HG02642 (cell line): ENCODE data around the gene EPC2.
"Not testable (repeated sequence)": the region's sequence is repeated elsewhere in the genome, so short reads cannot be mapped to it uniquely, and the experiment has no call there.

Experiments
- ATAC-seq: cut with Tn5 transposase; IDR thresholded peaks from one replicate; pipeline ENCODE4 v1.9.1; 2021; ENCODE audit warnings: mild to moderate bottlenecking; ENCODE audit not compliant: unreplicated experiment, poor library complexity

EPC2 gene

DNA sequence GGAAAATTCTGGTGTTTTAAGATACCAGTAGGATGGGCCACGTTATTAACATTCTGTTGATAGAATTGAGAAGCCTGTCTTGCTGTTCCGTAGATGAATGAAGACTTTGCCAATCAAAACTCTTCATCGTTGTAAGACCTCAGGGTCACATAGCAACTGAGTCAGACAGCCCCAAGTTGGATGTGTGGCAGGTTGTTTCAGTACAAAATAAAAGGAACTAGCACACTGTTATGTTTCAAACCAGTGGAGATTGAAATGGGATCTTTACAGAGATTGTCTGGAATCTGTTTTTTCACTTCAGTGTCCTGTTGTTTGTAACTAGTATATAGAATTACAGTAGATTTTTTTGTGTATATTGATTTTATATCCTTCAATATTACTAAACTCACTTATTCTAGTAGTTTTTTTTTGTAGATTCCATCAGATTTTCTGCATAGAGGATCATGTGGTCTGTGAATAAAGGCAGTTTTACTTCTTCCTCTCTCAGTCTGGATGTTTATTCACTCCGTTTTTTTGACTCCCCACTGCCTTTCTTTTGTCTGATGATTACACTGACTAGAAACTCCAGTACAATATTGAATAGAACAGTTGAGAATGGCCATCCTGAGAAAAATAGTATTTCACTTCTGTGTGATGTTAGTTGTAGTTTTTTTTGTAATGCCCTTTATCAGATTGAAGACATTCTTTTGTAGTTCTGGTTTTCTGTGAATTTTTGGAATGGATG, 22.7 kb downstream of the EPC2 start:
- ATAC-seq, result no peak

DNA sequence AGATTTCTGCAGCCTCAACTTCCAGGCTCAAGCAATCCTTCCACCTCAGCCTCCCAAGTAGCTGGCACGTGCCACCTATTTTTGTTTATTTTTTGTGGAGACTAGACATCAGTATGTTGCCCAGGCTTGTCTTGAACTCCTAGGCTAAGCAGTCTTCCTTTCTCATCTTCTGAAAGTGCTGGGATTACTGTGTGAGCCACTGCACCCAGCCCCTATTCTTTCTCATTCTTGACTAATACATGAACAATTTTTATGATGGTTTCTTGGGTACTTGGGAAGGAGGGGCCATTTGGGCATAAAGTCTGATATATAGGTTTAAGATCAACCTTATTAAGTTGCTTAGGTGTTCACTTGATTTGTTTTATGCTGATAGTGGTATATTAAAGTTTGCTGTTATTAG, 26.2 kb downstream of the EPC2 start:
- no peak for ATAC-seq

DNA sequence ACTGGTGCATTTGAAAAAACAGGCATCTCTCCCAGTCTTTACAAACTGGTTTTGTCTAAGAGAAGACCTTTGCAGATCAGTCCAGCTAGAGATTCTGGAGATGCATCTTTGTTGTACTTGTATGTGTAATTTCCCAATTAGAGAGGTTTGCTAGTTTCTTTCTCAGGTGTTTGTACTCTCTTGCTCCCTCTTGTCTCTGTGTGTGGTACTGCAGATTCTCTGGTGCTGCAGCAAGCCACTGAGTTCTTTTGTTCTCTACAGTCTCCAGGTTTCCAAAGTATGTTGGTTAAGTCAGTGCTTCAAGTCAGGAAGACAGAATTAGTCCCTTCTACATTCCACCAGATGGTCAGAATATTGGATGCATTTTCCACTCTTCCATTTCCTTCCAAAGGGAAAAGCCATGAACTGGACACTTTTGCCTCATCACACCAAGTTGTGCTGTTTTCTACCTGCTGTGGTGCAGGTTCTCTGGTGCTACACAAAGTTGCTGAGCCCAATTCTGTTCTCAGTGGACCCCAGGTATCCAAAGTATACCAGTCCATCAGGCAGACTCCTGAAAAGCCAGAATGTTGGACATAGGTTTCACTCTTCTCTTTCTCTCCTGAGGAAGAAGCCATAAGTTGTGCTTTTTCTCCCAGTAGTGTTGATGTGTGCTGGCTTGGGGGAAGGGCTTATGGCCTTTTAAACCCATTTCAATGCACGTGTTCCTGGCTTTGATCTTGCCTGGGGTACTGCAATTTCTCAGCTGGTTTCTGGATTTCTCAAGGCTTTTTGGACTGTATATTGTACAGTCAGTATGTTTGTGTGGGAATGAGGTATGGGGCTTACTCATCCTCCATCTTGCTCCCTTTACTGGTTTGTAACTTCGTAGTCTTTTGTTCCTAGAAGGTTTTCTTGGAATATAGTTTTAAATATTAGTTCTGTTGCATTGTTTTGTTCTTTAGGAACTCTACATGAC, 29.8 kb downstream of the EPC2 start:
- peak; percentile 64 for ATAC-seq

DNA sequence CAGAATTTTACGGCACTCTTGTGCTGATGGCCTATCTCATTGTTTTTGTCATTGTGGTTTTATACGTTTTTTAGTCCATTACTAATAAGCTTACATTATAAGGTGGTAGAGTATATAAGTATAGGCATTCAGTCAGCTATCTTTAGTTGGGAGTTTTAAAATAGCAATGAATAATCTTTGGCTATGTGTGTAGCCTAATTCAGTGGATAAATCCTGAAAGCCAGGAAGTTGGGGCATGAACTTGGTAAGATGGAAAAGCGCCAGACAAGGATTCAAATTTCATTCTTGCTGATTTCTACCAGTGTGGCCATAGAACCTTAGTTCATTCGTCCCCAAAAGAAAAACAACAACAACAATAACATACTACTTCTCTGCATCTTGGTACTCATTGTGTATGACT, 31.2 kb downstream of the EPC2 start:
- no peak for ATAC-seq

DNA sequence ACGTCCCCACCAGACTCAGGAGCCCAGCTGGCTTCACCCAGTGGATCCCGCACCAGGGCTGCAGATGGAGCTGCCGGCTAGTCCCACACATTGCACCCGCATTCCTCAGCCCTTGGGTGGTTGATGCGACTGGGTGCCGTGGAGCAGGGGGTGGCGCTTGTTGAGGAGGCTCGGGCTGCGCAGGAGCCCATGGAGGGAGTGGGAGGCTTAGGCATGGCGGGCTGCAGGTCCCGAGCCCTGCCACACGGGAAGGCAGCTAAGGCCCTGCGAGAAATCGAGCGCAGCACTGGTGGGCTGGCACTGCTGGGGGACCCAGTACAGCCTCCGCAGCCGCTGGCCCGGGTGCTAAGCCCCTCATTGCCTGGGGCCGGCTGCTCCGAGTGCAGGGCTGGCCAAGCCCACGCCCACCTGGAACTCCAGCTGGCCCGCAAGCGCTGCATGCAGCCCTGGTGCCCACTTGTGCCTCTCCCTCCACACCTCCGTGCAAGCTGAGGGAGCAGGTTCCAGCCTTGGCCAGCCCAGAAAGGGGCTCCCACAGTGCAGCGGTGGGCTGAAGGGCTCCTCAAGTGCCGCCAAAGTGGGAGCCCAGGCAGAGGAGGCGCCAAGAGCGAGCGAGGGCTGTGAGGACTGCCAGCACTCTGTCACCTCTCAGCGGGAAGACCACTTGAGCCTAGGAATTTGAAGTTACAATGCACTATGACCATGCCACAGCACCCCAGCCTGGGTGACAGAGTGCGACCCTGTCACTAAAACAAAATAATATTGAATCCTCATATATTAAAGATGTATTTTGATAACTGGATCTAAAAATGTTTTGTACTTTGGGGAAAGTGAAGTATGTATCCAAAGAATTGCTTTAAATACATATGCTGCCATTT, 34.0 kb downstream of the EPC2 start:
- not testable (repeated sequence) for ATAC-seq

DNA sequence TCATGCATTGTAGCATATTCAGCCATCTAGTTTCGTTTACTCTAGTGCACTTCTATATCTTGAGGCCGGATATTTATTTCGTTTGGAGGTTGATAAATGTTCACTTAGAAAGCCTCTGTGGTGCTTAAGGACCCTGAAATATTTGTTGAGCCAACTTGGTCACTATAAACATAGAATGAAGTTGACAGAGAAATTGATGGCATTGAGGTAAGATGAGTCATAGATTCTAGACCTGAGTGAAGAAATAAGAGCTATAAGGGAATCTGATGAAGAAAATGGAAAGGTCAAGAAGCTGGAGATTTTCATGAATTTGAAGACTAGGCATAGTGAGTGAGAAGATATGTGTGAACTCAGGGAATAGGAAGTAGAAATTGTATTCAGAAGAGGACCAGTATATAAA, 35.9 kb downstream of the EPC2 start:
- no peak for ATAC-seq

DNA sequence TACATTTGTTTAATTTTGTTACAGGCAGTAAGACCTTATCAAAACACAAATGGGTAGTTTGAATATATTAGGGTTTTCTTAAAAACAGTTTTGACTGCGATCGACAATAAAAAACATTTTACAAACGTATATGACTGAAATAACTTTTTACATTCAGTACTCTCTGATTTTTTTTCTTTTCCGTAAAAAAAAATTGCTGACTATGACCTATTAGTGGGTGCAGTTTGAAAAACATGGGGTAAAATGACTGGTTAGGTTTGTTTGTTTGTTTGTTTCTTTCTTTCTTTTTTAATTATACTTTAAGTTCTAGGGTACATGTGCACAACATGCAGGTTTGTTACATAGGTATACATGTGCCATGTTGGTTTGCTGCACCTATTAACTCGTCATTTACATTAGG, 36.9 kb downstream of the EPC2 start:
- ATAC-seq, result no peak

DNA sequence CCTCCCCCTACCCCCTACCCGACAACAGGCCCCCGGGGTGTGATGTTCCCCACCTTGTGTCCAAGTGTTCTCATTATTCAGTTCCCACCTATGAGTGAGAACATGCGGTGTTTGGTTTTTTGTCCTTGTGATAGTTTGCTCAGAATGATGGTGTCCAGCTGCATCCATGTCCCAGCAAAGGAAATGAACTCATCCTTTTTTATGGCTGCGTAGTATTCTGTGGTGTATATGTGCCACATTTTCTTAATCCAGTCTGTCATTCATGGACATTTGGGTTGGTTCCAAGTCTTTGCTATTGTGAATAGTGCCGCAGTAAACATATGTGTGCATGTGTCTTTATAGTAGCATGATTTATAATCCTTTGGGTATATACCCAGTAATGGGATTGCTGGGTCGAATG, 37.3 kb downstream of the EPC2 start:
- ATAC-seq, result not testable (repeated sequence)

DNA sequence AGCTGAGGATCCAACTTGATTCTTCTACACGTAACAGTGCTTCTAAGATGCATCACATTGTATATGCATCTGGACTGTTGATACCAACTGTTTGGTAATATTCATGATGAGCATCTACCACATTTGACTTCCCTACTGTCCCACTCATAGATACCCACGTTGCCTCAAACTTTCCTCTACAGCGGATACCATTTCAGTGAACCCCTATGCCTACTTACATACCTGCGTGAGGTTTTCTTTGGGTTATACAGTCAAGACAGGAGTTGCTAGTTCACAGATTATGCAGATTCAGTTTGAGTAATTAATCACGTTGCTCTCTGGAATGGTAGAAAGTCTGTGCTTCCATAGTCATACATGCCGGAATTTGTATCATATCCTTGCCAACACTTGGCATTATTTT, 40.0 kb downstream of the EPC2 start:
- no peak for ATAC-seq

DNA sequence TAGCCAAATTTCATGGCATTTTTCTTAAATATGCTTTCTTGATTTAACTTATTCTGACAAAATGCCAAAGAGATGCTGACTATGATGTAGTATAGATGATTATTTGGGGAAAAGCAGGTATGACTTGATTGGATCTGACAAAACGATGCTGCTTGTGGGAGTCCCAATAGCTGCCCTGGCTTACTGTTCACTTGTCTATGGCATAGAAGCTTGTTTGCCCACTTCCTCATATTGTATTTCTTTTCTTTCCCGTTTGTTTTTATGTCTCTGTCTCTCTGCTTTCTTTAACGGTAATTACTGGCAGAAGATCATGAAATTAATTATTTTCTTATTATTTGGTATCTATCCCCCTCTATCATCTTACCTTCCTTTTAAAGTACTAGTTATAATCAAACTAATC, 43.0 kb downstream of the EPC2 start:
- ATAC-seq, result no peak

DNA sequence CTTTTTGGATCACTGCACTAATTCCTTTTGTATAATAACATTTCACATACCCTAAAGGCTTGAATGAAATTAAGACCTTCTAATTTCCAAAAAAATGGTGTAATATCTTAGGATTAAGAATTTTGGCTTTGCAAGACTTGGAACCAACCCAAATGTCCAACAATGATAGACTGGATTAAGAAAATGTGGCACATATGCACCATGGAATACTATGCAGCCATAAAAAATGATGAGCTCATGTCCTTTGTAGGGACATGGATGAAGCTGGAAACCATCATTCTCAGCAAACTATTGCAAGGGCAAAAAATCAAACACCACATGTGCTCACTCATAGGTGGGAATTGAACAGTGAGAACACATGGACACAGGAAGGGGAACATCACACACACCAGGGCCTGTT, 43.5 kb downstream of the EPC2 start:
- ATAC-seq, result not testable (repeated sequence)

DNA sequence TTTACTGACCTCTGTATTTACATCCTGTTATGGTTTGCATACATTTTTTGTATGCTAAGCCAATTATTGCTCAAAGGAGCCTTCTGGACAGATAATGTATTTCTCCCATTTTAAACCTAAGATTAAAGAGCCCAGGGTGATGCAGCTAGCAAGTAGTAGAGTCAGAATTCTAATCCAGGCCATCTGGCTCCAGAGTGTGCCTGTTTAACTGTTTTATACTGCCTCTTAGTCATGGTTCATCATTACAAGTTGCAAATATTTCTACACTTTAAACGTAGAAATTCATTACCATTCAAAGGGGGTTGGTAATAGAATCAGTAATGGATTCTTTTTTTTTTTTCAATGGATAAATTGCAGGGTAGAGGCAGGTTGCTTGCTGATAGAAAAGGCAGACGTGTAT, 52.4 kb downstream of the EPC2 start:
- no peak for ATAC-seq

DNA sequence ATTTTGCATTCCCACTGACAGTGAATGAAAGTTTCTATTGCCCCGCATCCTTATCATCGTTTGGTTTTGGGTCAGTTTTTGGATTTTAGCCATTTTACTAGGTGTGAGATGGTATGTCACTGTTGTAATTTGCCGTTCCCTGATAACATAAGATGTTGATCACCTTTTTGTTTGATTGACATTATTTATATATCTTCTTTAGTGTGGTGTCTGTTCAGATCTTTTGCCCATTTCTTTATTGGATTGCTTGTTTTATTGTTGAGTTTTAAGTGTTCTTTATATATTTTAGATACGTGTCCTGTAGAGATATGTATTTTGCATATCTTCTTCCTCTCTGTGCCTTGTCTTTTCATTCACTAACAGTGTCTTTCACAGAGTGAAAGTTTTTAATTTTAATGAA, 55.3 kb downstream of the EPC2 start:
- no peak for ATAC-seq

DNA sequence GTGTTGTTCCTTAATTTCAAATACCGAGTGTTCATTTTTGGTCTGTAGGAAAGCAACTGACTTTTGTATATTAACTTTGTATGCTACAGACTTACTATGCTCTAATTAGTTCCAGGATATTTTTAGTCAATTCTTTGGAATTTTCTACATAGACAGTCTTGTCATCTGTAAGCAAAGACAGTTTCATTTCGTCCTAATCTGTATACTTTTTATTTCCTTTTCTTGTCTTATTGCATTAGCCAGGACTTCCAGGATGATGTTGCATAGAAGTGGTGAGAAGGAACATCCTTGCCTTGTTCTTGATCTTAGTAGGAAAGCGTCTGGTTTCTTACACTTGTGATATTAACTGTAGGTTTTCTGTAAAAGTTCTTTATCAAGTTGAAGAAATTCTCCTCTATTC, 56.5 kb downstream of the EPC2 start:
- no peak for ATAC-seq

DNA sequence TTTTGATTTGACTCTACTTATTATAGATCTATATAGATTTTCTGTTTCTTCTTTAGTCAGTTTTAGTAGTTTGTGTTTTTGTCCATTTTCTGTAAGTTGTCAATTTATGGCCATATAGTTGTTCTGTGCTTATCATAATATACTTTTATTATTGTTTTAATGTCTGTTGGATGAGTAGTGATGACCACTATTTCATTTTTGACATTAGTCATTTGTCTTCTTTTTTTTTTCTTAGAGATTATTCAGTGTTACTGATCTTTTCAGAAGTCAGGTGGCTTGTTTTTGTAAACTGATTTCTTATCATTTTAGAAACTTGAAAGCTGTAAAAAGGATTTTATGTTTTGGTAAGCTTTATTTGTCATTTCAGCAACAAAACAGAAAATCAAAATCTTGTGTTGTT, 57.3 kb downstream of the EPC2 start:
- ATAC-seq, result no peak

DNA sequence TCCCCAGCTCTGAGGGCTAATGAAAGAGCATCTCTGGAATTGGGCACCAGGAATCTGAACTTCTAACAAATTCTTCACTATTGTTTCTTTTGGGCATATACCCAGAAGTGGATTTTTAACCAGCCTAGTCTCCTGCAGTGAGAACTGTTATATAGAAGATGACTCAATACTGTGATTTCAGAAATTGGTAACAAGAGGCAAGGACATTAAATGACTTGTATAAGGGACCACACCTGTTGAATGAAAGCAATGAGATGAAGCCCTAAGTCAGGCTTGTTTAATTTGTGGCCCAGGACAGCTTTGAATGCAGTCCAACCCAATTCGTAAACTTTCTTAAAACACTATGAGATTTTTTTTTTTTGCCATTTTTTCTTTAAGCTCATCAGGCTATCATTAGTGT, 57.9 kb downstream of the EPC2 start:
- ATAC-seq, result no peak

DNA sequence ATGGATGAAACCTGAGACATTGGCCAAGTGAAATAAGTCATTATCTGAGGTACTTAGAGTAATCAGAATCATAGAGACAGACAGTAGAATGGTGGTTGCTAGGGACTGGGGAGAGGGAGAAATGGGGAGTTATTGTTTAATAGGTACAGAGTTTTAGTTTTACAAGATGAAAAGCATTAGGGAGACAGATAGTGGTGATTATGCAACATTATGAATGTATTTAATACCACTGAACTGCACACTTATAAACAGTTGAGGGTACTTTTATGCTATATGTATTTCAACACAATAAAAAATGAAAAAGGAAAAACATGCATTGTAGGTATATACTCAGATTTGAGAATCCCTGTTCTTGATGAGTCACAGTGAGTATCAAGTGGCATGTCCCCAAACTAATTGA, 59.7 kb downstream of the EPC2 start:
- no peak for ATAC-seq

DNA sequence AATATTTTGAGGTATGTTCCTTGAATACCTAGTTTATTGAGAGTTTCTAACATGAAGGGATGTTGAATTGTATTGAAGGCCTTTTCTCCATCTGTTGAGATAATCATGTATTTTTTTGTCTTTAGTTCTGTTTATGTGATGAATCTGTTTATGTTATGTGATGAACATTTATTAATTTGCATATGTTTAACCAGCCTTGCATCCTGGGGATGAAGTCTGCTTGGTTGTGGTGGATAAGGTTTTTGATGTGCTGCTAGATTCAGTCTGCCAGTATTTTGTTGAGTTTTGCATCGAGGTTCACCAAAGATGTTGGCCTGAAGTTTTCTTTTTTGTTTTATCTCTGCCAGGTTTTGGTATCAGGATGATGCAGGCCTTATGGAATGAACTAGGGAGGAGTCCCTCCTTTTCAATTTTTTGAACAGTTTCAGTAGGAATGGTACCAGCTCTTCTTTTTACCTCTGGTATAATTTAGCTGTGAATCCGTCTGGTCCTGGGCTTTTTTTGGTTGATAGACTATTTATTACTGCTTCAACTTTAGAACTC, 71.9 kb downstream of the EPC2 start:
- no peak for ATAC-seq

DNA sequence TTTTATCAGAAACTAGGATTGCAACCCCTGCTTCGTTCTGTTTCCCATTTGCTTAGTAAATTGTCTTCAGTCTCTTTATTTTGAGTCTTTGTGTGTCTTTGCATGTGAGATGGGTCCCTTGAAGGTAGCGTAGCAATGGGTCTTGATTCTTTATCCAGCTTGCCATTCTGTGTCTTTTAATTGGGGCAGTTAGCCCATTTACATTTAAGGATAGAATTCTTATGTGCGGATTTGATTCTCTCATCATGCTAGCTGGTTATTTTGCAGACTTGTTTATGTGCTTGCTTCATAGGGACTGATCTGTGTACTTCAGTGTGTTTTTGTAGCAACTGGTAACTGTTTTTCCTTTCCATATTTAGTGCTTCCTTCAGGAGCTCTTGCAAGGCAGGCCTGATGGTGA, 73.5 kb downstream of the EPC2 start:
- ATAC-seq, result no peak

DNA sequence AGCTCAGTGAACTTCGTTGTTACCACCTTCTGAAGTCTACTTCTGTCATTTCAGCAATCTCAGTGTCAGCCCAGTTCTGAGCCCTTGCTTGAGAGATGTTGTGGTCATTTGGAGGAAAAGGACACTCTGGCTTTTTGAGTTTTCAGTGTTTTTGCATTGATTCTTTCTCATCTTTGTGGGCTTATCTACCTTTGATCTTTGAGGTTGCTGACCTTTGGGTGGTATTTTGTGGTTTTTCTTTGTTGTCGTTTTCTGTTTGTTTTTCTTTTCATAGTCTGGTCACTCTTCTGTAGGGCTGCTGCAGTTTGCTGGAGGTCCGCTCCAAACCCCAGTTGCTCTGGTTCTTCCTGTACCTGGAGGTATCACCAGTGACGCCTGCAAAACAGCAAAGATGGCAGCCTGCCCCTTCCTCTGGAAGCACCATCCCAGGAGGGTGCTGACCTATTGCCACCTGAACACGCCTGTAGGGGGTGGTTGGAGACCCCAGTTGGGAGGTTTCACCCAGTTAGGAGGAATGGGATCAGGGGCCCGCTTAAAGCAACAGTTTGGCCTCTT, 74.7 kb downstream of the EPC2 start:
- no peak for ATAC-seq
